Prostate gland (tissue), 2 donors: ENCODE data around the gene MTX2. TPM values are rescaled to one million over a fixed set of nuclear protein-coding genes. Genes with fewer than 3 reads are reported as not detected.

Experiments
- DNase-seq: peaks from one replicate; pipeline ENCODE4 v3.0.0-alpha.2; 2019; ENCODE audit warnings: low spot score
- H3K27ac ChIP-seq, 2 donors: fragments of 200-600 bp; sonication (generic); 2 replicates each; pipeline ENCODE4 v1.5.1; 2017 to 2019
- H3K27me3 ChIP-seq: fragments of 200-600 bp; sonication (generic); replicated peaks from 2 replicates; pipeline ENCODE4 v1.5.1; 2019; ENCODE audit not compliant: insufficient read depth
- H3K36me3 ChIP-seq, 2 donors: fragments of 200-600 bp; sonication (generic); 1 replicate in 1 of 2; 2 replicates in 1 of 2; pipeline versions ENCODE4 v1.5.1 to v1.8.1; 2017 to 2019
- H3K4me1 ChIP-seq: fragments of 200-600 bp; sonication (generic); replicated peaks from 2 replicates; pipeline ENCODE4 v1.5.1; 2019
- H3K4me3 ChIP-seq, 2 donors: fragments of 200-600 bp; sonication (generic); 2 replicates each; pipeline ENCODE4 v1.5.1; 2017 to 2019
- H3K9me3 ChIP-seq: fragments of 200-600 bp; sonication (generic); 2 replicates; pipeline ENCODE4 v1.5.1; 2017
- CTCF ChIP-seq, 4 experiments: fragments of 200-600 bp in 2 of 4; fragments of 450-650 bp in 2 of 4; sonication (generic) in 2 of 4; IDR thresholded peaks; 1 replicate in 3 of 4; 2 replicates in 1 of 4; pipeline ENCODE4 v1.5.1; 2016 to 2019; ENCODE audit warnings: antibody characterized with exemption in 4 of 4, mild to moderate bottlenecking in 2 of 4, moderate library complexity in 2 of 4
- POLR2A ChIP-seq: fragments of 450-650 bp; IDR thresholded peaks from one replicate; pipeline ENCODE4 v1.6.1; 2016; ENCODE audit warnings: antibody characterized with exemption, mild to moderate bottlenecking
- POLR2AphosphoS5 ChIP-seq: sonication (generic); formaldehyde crosslinking; IDR thresholded peaks from one replicate; pipeline ENCODE4 v1.6.1; 2017; ENCODE audit warnings: antibody characterized with exemption
- WGBS: methylation state at CpG from one replicate; pipeline ENCODE4 v1.1.5; 2018; 5-methylcytosine and 5-hydroxymethylcytosine counted together
- intact Hi-C: fragments of 100-400 bp; cut with DNase I; formaldehyde crosslinking; loops from one replicate; pipeline ENCODE4 v1.14.2; 2022
- total RNA-seq, 2 donors: library from RNA; depleted of rRNA; stranded (reverse); fragments of >200 nt; gene quantifications; one replicate each; pipeline ENCODE4 v1.1.0, GENCODE V29; 2016

MTX2 gene
- total RNA-seq, 2 donors from 2014 or later = 33.3 to 47.6 TPM

- Histone ChIP-seq H3K36me3 (no peaks in the 10 kb centered on the region), H3K27ac (no peak overlapping the region), H3K9me3 (no peaks in the 10 kb centered on the region), H3K4me1 (no peaks in the 10 kb centered on the region), H3K4me3 (no peak overlapping the region), H3K27me3 (no peaks in the 10 kb centered on the region)
- DNase-seq = no peak
- 92% methylated on average over 1 of the region's 1 CpG for WGBS
- intact Hi-C loops = no loop called here
- TF ChIP-seq POLR2AphosphoS5 (no peak), CTCF (IDR thresholded peaks at IDR 0.05) (no peak), POLR2A (no peak)
Measured at GRCh38 chr2:176321916-176322315, 52.7 kb downstream of the MTX2 start.

GRCh38 chr2:176324862-176325261 is 55.6 kb downstream of the MTX2 start:
- DNase-seq = no peak
- Histone ChIP-seq H3K9me3 (no peaks in the 10 kb centered on the region), H3K4me3 (no peak overlapping the region), H3K27ac (no peak overlapping the region), H3K36me3 (no peaks in the 10 kb centered on the region), H3K4me1 (no peaks in the 10 kb centered on the region), H3K27me3 (no peaks in the 10 kb centered on the region)
- 88% methylated on average over 3 of the region's 3 CpGs for WGBS
- intact Hi-C loops = no loop called here
- no peak for TF ChIP-seq POLR2A
- TF ChIP-seq CTCF (IDR thresholded peaks at IDR 0.05) = no peak
- TF ChIP-seq POLR2AphosphoS5 = no peak

- DNase-seq = no peak
- Histone ChIP-seq H3K4me3 (no peak overlapping the region), H3K36me3 (no peaks in the 10 kb centered on the region), H3K27me3 (no peaks in the 10 kb centered on the region), H3K4me1 (no peaks in the 10 kb centered on the region), H3K27ac (no peak overlapping the region), H3K9me3 (no peaks in the 10 kb centered on the region)
- 76% methylated on average over 1 of the region's 1 CpG for WGBS
- intact Hi-C loops = no loop called here
- no peak for TF ChIP-seq CTCF (IDR thresholded peaks at IDR 0.05)
- TF ChIP-seq POLR2AphosphoS5 = no peak
- no peak for TF ChIP-seq POLR2A
Measured at GRCh38 chr2:176325732-176326131, 56.5 kb downstream of the MTX2 start.

- TF ChIP-seq POLR2AphosphoS5 = no peak
- TF ChIP-seq CTCF (IDR thresholded peaks at IDR 0.05) = no peak
- TF ChIP-seq POLR2A = no peak
- H3K9me3 ChIP-seq = no peaks in the 10 kb centered on the region
- no peaks in the 10 kb centered on the region for H3K36me3 ChIP-seq
- no peaks in the 10 kb centered on the region for H3K27me3 ChIP-seq
- DNase-seq = no peak
- intact Hi-C loops = no loop called here
- no peak overlapping the region for H3K27ac ChIP-seq
- no peak overlapping the region for H3K4me3 ChIP-seq
- 94% methylated on average over 3 of the region's 3 CpGs for WGBS
- H3K4me1 ChIP-seq = no peaks in the 10 kb centered on the region
Measured at GRCh38 chr2:176328149-176328548, 58.9 kb downstream of the MTX2 start.

GRCh38 chr2:176330612-176331011 is 61.4 kb downstream of the MTX2 start:
- Histone ChIP-seq H3K4me3 (no peak overlapping the region), H3K4me1 (no peaks in the 10 kb centered on the region), H3K27ac (no peak overlapping the region), H3K27me3 (no peaks in the 10 kb centered on the region), H3K36me3 (no peaks in the 10 kb centered on the region), H3K9me3 (no peaks in the 10 kb centered on the region)
- TF ChIP-seq POLR2A (no peak), POLR2AphosphoS5 (no peak), CTCF (IDR thresholded peaks at IDR 0.05) (no peak)
- DNase-seq = no peak
- intact Hi-C loops = no loop called here
- 100% methylated on average over 1 of the region's 1 CpG for WGBS
